ENCODE results near the gene FTO. TPM values are rescaled to one million over a fixed set of nuclear protein-coding genes. Genes with fewer than 3 reads are reported as not detected.
"Not testable (repeated sequence)": the region's sequence is repeated elsewhere in the genome, so short reads cannot be mapped to it uniquely, and the experiment has no call there.

FTO gene
- 113 TPM for total RNA-seq

DNA sequence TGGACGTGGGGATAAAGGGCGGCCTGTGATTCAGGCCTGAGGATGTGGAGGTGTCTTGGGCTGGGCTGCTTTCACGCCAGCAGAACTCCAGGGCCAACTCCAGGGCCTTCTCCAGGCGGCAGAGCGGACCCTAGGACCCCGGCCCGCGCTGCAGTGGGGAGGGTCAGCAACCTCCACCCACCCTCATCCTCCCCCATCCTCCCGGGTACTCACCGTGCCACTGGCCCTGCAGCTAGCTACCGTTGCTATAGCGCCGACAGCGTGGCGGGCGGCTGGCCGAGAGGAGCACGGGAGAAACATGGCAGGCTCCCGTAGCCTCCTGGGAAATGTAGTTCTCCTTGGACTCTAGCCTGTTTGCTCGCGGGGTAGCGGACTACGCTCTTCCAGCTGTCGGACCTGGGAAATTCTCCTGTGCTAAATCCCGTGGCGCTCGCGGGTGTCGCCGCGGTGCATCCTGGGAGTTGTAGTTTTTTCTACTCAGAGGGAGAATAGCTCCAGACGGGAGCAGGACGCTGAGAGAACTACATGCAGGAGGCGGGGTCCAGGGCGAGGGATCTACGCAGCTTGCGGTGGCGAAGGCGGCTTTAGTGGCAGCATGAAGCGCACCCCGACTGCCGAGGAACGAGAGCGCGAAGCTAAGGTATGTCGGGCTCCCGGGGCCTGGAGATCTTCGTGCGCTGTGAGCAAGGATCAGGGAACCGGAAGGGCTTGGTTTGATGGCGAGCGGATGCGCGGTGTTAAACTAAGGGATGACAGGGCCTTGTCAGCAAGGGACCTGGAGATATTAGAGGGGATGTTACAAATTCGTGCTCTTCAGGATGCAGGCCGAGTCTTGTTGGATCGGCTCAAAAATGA lies at the start of gene FTO, which contains the start of gene RPGRIP1L:
FTO (plus strand) TSS at position 567 of the 855 bp plus-strand sequence.
RPGRIP1L (minus strand) TSS at position 270 of the 855 bp plus-strand sequence. CDS start 3,136 bp downstream, outside the sequence.
- peak; percentile 99 for DNase-seq

DNA sequence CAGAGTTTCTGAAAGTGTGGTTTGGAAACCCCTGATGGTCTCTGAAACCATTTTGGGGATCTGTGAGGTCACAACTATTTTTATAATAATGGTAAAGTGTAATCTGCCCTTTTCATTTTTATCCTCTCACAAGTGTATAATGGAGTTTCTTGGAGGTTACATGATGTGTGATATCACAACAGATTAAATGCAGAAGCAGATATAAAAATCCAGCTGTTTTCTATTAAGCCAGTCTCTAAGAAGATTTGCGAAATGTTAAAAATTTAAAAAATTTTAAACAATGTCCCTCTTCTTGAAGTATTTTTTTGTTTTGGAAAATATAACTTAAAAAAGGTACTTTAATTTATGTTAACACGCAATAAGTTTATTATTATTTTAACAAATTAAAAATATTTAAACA lies 49.0 kb upstream of the FTO start:
- no peak for DNase-seq

DNA sequence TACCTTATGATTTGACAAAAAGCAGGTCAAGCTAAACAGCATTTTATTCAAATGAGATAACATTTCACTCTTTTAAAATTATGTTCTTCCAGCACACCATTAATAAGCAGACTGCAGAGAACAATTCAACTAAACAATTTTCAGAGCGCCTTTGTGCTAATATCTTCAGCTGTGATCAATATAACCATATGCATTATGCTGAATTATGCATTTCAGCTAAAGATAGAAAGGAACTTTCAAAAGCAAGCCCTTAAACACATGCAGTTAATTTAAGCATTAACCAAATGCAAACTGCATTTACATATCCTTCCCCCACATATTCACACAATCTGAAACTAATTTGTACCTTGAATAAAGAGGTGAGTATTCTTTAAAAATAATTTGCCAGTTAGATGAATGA lies 41.9 kb upstream of the FTO start:
- DNase-seq: peak; percentile 68

DNA sequence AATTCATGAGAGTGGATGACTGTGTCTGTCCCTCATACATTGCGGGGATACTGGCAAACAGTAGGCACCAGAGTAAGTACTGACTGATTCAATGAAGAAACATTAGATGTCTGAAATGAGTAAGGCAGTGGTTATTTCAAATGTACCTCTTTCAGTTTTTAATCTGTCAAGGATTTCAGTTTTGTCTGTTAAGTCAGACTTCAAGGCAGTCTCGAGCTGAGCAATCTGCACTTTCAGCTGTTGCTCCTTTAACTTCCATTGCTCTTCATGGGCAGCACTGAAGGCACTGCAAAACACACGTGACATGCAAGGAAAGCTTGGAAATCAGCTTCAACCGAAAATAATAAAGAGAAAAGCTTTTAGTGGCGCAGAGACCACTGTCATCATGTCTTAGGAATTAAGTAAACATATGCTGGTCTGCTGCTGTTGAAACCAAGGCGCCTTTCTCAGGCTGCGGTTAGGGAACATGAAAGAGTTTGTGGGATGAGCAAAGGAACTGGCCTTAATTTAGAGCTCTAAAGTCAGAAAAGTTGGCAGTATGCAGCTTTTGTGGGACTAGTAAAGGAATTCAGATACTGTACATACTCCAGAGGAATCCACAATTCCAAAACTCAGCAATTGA lies 39.1 kb upstream of the FTO start:
- peak; percentile 89 for DNase-seq

DNA sequence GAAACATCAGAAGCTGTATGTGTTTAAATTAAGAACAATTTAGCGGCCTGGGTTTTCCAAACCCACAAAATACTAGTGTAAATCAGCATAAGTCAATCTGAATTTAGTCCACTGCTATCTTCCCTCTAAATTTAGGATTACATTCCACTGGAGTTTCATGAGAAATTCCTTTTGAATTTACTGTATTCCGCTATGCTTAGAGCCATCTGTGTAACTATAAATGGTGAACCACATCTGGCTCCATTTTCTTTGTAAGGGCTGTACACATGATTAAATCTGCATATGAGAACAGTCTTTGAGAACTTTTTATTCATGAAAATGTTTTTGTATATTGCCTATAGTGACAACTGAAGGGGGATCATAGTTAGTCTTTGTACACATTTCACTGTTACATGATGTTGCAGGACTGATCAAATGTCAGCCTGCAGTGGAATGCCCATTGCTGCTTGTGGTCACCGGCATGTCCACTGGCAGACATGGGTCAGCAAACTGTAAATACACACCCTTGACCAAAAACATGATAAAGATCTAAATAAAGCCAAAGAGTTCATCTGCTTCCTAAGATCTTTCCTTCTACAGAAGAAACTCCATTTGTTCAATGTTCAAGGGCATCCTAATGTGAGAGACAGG lies 37.1 kb upstream of the FTO start:
- DNase-seq: peak; percentile 90

DNA sequence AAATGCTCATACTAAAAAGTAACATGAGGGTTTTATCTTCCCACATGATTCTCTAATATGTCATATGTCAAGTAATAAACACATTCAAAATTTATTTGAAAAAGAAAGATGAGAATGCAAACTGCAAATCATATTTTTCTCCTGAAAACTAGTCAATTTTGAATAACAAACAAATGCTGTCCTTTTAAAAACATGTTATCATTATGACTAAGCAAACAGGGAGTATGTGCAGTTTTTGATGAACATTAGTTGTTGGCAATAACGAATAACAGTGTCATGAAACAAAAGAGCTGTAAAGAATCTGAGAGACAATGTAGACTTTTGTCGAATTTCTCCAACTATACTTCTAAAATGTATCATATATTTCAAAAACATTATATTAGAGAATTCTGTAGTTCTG lies 35.1 kb upstream of the FTO start:
- DNase-seq: peak; percentile 66

DNA sequence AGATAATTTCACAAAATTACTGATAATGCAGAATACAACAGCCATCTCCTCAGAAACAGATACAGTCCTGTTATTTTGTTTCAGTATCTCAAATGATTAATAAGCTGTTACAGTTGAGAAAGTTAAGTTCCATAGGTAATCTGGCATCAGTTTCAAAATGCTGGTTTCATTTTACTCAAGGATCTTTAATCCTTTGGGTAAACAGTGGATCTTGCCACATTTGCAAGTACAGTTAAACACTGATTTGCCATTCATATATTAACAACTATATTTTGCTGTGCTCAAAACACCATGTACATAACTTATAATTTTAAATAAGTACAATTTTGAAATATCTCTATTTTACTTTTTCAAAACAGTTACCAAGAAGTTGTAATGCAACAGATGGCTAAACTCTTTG lies 31.5 kb upstream of the FTO start:
- DNase-seq: no peak

DNA sequence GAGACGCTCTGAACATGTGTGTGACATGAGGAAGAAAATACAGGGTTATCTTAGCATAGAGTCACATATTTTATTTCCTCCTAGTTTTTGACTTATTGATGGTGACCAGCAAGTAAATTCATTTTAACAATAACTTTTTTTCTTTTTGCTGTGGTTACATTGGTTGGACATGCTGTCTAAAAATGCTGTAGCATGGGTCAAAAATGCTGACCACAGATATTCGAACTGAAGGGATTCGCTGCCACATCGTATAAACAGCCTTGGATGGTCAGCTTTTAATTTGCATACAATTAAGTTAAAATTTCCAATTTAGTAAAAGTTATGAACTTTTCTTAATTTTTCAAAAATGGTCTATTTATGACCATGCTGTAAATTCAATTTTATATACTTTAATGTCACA lies 30.8 kb upstream of the FTO start:
- no peak for DNase-seq

DNA sequence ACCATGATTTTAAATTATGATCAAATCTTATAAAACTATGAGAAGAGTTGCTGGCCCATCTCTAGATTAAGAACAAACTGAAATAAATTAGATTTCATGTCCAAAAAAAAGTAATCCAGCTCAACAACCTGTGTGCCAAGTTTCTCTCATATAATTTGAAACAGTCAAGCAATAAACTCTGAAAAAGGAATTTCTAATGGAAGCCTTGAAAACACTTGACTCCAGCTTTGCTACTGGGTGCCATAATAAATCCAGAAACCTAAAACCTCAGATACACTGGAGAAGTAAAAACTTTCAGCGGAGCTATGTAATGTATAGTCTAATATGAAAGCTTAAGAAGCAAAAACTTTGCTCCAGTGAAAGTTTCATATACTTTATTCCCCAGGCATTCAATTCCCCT lies 25.8 kb upstream of the FTO start:
- no peak for DNase-seq

DNA sequence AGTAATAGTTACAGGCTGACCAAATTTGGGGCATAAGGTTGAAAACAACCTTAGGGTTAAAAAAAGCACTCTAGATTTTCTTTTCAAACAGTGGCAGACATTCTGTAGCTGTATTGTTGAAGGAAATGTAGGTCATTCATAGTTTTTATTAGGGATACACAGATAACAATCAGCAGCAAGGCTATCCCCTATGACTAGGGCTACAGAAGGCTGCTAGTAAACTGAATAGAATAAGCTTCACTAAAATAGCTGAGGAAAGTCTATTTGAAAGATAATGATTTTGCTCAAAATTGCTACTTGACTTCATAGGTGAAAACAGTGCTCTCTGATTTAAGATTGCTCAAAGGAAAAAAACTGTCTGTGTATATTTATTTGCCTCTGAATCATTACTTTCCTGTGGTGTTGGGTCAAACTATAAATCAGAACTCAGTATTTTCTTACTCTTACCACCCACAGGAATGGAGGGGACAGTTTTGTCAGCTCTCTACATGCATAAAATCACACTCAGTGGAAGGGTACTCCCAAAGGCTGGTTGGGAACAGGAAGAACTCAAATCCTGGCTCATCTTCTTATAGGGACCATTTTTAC lies 25.1 kb upstream of the FTO start:
- no peak for DNase-seq

DNA sequence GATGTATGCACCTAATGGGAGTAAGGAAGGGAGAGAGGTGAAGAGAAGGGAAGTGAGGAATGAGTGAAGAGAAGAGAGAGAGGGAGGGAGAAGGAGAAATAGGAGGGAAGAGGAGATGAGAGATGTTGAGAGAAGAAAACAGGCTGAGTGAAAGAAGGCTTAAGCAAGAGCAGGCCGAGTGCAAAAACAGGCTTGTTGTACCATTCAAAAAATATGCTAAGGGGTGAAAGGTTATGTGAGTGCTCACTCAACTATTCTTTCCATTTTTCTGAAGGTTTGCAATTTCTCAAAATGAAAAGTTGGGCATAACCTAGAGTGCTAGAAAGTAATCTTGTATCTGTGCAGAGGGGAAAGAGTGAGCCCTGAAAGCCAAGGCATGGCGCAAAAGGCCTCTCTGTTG lies 23.2 kb upstream of the FTO start:
- DNase-seq: no peak

DNA sequence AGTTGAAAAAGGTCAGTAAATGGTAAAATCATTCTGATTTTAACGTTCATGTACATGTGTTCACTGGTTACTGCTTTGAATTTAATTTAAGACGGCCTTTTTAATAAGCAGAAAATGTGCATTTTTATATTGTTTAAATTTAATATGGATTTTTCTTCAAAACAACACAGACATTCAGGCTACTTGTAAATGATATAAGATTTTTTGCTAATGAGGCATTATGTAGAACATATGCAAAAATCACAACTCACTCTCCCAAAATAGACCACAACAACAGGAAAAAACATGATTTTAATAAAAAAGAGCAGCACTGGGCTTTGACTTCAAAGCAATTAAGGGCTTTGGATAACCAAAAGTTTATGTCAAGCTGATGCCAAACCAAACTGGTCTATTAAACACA lies 22.6 kb upstream of the FTO start:
- DNase-seq: peak; percentile 40

DNA sequence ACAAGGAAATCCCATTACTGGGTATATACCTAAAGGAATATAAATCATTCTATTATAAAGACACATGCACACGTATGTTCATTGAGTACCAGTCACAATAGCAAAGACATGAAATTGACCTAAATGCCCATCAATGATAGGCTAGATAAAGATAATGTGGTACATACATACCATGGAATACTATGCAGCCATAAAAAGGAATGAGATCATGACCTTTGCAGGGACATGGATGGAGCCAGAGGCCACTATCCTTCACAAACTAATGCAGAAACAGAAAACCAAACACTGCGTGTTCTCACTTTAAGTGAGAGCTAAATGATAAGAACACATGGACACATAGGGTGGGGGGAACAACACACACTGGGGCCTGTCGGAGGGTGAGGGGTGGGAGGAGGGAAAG lies 18.6 kb upstream of the FTO start:
- not testable (repeated sequence) for DNase-seq

DNA sequence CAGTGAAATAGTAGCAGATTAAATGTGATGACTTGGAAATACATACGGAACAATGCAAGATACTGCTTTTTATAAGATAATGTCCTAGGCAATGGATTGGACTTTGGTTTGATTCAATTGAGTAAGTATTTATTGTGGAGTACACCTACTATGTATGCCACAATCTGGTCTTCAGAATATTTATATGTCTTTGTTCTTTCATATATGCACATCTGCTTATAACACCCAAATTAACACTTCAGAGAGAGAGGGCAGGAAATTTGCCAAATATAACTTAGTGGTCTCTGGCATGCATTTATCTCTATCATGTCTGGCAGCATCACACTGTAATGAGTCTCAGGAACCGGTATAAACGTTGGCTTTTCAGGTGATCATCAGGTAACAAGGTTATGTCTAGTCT lies 17.2 kb upstream of the FTO start:
- no peak for DNase-seq

DNA sequence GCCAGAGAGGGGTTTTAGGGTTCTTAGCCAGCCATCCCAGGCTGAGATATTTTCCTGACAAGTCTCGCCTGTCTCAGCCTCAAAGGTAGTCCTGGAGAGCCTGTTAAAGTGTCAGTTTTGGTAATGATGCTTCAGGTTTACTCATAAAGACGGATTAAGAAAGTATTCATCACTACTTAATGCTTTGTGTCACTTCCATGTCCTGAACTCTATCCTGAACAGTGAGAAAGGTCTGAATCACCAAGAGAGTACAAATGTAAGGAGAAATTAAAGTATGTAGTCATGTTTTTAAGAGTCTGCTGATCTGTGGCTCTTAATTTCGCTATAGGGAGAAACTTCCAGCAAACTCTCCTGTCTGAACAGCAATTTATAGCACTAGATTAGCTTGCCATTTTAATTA lies 14.3 kb upstream of the FTO start:
- no peak for DNase-seq

DNA sequence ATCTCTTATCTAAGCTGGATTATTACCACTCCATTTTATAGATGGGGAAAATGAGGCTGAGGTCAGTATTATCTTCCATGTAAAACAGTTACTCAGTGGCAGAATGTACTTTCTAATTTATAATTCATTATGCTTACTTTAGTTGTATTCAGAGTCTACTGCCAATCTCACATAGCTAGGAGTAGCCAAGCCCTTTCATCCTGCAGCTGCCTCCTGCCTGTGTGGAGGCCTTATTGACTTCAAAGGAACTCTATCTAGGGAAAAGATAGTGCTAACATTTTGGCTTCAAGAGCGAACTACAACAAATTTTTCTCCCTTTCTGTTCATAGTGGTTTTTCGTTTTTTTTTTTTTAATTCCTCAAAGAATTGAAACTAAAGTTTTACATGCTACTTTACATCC lies 13.2 kb upstream of the FTO start:
- DNase-seq: no peak

DNA sequence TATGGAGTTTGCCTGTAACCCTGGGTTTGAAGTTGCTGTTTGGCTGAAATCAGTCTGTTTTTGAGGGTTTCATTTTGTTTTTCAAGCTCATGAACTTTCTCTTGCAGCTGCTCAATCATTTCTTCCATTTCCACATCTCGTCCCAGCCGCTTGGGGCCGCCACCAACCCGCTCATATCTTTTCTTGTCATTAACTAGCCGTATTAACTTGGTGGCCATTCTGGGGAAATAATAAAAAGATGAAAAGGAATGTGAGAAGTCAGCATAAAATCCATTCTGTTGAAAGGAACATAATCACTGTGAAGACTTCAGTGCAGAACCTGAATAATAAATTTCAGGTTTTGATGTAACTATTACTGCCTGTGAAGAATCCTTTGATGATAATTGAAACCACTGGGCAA lies 11.8 kb upstream of the FTO start:
- DNase-seq: no peak

DNA sequence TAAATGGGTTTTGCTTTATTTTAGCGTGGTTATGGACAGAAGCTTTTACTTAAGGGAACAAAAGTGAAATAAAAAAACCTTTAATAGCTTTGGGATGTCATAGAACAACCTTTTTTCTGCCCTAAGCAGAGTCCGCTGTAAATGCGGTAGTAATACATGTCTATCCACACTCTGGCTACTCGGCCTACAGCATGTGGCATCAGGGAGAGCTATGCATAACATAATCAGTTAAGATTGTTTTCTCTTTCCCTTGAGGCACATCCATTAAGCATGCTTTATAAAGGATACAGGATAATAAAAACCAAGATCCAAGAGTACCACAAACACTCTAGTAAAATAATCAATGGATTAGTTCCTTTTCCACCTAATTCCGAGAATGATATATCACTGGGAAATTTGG lies 10.6 kb upstream of the FTO start:
- DNase-seq: no peak

DNA sequence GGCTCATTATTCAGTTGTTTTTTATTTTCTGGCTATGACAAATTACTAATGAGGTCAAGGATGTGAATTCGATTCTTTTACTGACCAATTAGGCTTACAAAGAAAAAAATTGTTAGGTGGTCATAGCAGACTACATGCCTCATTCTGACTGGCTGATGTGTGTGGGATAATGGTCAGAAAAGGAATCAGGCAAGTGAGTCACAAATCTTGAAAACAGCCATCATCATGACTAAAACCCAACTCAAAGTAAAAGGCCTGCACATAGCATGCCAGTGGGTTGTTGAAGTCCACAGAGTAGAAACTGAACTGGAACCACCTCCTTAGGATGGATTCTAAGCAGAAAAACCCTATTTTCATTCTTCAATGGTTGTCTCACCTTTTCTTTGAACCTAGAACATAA lies 8.9 kb upstream of the FTO start:
- no peak for DNase-seq

DNA sequence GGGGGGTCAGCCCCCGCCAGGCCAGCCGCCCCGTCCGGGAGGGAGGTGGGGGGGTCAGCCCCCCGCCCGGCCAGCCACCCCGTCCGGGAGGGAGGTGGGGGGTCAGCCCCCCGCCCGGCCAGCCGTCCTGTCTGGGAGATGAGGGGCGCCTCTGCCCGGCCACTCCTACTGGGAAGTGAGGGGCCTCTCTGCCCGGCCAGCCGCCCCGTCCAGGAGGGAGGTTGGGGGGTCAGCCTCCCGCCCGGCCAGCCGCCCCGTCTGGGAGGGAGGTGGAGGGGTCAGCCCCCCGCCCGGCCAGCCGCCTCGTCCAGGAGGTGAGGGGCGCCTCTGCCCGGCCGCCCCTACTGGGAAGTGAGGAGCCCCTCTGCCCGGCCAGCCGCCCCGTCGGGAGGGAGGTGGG lies 5.7 kb upstream of the FTO start:
- DNase-seq: not testable (repeated sequence)

DNA sequence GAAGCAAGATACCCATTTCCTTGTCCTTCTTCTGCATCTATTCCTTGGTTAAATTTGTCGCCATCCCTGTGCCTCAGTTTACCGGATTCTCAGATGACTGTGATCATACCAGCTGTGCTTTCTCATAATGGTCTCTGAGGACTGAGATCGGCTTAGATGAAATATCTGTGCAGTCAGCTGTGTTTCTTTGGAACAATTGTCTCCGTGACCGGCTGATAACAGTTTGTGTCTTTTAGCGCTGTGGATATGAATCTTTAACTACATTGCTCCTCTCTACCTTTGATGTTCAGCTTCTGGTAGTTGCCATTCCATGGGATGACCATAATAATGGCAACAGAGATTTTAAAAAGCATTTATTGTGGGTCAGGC lies 473 bp downstream of the FTO start:
- no peak for DNase-seq

DNA sequence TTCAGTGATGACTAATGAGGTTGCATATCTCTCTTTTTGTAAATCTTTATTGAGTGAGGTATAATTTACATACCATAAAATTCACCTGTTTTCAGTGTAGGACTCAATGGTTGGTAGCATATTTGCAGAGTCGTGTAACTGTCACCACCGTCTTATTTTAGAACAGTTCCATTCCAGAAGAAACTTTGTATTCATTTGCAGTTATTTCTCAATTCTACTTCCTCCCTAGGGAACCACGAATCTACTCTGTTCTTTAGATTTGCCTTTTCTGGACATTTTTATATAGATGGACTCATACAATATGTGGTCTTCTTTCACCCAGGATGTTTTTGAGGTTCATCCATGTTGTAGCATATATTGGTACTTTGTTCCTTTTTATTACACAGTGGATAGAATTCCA lies 3.7 kb downstream of the FTO start:
- DNase-seq: no peak

DNA sequence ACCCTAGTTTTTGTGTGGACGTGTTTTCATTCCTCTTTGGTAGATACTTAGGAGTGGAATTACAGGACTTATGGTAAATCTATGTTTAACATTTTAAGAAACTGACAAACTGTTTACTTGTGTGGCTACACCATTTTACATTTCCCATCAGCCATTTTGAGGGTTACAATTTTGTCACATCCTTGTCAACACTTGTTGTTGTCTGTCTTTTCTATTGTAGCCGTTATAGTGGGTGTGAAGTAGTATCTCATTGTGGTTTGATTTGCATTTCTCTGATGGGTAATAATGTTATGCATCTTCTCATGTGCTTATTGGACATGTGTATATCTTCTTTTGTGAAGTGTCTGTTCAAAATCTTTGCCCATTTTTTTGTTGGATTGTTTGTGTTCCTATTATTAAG lies 4.5 kb downstream of the FTO start:
- DNase-seq: no peak
